ENCODE measurements around the gene APOB.

The APOB gene

GRCh38 chr2:21014364-21015280 is 29.3 kb downstream of the APOB start:
- no peak for DNase-seq

DNA sequence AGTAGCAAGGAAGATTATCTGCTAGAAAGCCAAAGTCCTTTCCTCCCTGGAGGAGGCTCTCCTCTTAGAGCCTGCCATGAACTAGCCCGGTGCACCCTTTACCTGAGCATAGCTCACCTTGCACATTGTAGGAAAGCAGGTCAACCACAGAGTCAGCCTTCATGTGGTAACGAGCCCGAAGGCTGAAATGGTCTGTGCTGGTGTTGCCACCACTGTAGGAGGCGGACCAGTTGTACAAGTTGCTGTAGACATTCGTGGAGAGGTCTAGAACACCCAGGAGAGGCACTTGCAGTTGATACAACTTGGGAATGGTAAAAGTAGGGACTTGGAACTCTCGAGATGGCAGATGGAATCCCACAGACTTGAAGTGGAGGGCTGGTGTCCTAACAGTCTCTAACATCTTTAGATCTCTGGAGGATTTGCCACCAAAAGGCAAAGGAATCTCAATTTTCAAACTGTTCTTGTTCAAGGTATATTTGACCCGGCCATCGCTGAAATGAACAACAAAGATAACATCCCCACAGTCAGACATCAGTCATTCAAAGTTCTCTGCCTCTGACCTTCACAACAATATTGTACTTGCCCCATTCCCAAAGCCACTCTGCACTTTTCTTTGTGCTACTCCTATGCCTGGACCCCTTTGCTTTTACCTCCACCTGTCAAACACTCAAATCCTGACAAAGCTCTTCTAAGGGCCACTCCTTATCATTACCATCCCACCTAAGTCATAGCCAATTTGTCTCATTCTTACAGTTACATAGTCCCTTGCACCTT is 30.6 kb downstream of the APOB start:
- DNase-seq: no peak

DNA sequence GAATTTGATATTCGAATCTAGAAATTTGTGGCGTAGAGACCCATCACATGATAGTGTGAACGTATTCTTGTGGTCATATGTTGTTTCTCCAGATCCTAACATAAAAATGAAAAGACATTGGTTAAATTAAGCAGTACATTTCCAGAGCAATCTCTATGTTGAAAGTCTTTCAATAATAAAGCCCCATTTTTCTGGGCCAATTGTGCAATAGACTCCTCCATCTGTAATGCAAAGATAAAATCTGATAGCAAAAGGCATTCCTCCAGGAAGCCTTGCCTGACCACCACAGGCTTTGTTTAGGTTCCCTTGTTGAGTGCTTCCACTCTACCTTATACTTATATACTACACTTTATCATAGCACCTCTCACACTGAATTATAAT is 31.3 kb downstream of the APOB start:
- no peak for DNase-seq

DNA sequence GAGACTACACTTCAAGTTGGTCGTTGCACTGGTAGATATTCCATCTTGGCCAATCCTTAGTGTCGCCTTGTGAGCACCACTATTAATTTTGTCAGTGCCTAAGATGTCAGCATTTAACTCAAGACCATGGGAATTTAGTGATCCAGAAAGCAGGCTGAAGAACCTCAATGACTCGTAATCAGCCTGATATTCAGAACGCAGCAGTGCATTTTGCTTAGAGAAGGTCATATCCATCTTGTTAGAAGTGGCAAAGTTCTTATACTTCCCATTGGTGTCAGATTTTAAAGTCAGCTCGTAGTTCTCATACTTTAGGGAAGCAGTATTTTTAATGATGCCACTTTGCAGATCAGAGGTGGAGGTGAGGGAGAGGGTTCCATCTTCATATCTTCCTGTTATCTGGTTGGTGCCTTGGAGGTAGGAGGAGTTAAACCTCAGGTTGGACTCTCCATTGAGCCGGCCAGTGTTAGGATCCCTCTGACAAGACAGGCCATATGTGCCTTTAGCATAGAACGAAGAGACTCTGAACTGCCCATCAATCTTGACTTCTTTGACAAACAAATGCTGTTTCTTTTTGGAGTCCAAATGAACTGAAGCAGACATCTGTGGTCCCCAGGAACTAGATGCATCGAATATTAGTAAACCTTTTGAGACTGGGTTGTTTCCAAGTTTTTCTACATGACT is 31.9 kb downstream of the APOB start:
- no peak for DNase-seq

DNA sequence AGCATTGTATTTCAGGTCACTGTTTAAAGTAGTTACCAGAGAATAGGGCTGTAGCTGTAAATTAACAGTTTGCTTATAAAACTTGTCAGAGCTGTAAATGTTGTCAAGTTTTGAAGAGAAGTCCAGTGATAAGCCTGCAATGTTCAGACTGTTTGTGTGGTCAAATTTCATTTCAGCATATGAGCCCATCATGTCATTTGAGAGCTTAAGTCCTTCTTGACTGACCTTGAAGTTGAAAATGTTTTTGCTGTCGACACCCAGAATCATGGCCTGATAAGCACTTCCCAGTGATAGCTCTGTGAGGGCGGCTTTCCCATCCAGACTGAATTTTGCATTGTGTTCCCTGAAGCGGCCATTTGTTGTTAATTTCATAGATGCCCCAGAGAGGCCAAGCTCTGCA is 32.4 kb downstream of the APOB start:
- no peak for DNase-seq

- DNase-seq: no peak
Observed at GRCh38 chr2:21010813-21011439, 32.9 kb downstream of the APOB start.

DNA sequence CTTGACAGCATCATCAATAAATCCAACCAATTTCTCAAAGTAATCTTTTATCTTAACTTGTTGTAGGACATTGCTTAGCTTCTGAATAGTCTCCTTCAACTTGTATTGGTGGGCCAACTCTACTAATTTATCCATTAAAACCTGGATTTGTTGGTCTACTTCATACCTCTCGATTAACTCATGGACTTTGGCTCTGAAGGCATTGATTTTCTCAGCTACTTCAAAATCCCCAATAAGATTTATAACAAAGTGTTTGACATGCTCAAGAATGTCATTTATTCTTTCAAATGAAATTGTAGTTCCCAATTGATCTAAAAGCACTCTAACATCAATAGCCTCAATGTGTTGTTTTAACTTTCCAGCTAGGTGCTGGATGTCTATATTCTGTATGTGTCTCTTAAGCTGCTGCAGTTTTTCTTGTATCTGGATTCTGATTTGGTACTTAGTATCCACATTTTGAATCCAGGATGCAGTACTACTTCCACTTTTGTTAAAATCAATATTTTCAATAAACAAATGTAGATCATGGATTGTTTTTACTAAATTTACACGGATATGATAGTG is 34.1 kb downstream of the APOB start:
- no peak for DNase-seq

GRCh38 chr2:21008790-21009661 is 34.8 kb downstream of the APOB start:
- DNase-seq: no peak

DNA sequence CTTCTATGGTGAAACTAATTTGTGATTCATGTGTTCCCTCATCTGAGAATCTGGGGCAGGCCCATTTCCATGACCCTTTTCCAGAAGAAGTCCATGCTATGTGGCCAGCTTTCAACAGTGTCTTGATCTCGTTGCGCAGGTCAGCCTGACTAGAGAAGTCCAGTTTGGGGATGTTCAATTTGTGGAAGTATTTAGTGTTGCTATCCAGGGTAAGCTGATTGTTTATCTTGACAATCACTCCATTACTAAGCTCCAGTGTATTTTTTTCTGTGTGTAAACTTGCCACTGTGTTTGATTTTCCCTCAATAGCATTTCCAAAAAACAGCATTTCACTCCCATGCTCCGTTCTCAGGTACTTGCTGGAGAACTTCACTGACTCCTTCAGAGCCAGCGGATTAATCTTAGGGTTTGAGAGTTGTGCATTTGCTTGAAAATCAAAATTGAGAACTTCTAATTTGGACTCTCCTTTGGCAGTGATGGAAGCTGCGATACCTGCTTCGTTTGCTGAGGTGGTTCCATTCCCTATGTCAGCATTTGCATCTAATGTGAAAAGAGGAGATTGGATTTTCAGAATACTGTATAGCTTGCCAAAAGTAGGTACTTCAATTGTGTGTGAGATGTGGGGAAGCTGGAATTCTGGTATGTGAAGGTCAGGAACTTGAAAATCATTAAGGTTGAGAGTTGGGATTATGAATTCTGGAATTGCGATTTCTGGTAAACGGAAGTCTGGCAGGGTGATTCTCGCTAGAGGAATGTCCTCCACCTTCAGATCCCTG is 35.7 kb downstream of the APOB start:
- DNase-seq: no peak

DNA sequence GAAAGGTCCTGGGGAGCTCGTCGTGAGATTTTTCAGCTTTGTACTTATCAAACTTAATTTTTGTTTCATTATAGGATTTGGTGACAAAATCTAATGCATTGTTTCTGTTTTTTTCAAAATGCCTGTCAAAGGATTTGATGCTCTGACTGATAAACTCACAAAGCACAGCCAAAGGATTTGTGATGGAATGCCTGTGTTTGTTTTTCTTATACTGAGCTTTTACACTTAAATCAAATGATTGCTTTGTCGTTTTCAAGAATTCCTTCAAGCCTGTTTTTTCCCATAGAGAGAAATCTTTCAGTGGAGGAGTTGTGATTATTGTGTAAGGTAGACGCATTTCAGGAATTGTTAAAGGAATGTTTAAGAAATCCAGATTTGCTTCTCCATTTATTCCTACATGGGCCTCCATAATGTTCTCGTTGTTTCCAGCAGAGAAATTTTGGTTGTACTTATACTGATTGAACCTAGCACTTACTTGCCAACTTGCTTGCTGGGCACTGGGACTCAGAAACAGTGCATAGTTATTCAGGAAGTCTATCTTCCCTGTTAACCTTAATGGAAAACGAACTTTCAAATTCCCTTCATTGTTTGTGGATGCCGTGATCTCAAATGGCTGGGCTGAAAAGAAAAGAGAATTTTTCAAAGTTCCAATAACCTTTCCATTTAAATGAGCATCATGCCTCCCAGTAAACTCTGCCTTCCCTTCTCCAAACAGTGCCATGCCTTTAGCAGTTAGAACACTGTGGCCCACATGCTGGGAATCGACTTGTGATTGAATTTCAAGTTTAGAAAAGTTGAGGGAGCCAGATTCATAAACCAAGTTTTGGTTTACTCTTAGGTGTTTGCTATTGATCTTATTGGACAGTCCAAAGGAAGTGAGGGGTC is 36.5 kb downstream of the APOB start:
- no peak for DNase-seq

GRCh38 chr2:21006423-21007128 is 37.3 kb downstream of the APOB start:
- no peak for DNase-seq

- DNase-seq: no peak
Observed at GRCh38 chr2:21005700-21006422, 38.0 kb downstream of the APOB start.

DNA sequence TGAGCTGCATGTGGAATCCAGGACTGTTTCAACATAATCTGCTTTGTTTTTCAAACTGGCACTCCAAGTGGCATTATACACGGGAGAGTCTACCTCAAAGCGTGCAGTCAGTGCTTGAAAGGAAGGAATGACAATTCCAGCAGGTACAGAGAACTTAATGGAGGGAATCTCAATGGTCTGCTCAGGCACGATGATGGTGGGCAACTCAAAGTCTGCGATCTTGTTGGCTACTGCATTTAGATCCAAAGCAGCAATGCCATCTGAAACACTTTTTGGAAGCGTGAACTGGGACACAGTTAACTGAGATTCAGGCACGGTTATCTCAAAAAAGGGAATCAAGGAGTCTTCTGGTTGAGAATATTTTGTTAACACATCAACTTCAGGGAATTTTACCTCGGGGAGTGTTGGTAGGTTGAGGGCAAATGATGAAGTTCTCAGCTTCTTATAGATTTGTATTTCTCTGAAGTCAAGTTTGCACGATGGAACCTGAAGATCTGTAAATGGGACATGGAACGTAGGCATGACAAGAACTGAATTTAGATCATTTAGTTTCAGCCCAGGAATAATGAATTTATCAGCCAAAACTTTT is 38.7 kb downstream of the APOB start:
- DNase-seq: no peak

DNA sequence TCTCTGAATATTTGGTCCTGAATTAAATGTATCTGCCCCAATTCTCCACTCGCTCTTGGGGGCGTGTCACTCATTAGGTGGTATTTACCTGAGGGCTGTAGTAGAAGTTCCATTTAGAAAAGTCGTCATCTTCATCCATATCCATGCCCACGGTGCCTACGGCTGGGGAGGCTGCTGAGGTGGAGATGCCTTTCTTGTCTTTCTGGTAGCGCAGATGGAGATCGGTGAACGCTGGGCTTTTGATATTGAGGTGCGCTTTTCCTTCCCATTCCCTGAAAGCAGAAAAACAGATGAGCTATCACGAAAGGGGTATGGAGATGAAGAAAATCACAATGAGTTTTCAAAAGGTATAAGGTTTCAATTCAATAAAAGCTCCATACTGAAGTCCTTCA is 39.7 kb downstream of the APOB start:
- no peak for DNase-seq

DNA sequence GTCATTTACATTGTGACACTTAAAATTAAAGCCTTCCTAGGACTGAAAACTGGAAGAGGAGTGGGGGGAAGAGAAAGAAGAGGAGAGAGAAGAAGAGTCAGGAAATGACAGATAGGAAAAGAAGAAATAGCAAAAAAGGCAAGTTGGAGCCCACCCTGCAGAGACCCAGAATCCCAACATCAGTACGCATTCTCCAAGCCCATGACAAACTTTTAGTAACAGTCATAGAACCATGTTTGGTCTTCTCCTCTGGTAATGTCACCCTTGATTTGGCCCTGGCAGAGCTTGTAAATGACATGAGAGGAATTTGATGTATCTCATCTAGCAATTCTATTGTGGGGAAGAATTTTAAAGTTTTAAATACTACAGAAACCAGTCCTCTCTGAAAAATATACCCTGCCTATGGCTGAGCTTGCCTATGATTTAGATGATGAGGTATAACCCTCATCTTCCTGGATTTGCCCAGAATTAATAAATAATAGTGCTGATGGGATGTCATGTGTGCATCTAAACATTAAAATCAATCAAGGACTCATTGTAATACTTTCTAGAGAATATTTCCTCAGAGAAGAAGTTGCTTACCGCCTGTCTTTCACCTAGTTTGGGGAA is 40.2 kb downstream of the APOB start:
- no peak for DNase-seq

- no peak for DNase-seq
Observed at GRCh38 chr2:21002814-21003192, 41.1 kb downstream of the APOB start.

- no peak for DNase-seq
Observed at GRCh38 chr2:21001988-21002813, 41.7 kb downstream of the APOB start.
